HEK293 (cell line): Measurements from ENCODE around the gene BIRC7.

Experiments
- CTCF ChIP-seq: fragments of 450-650 bp; formaldehyde crosslinking; IDR thresholded peaks from 2 replicates; pipeline ENCODE4 v1.5.1; 2016; ENCODE audit warnings: missing biosample characterization, missing genetic modification characterization
- PRDM1 ChIP-seq: fragments of 450-650 bp; formaldehyde crosslinking; IDR thresholded peaks from 2 replicates; pipeline ENCODE4; 2016; ENCODE audit warnings: missing biosample characterization, missing genetic modification characterization
- REST ChIP-seq: fragments of 450-650 bp; formaldehyde crosslinking; IDR thresholded peaks from 2 replicates; pipeline ENCODE4 v1.5.1; 2016; ENCODE audit warnings: missing biosample characterization, missing genetic modification characterization
- TCF7L2 ChIP-seq: IDR thresholded peaks from 2 replicates; pipeline ENCODE4 v1.6.1; 2011; ENCODE audit warnings: low read depth, mild to moderate bottlenecking, inconsistent platforms, low read length, moderate library complexity, borderline replicate concordance
- YY1 ChIP-seq: fragments of 450-650 bp; formaldehyde crosslinking; IDR thresholded peaks from 2 replicates; pipeline ENCODE4 v1.5.1; 2018; ENCODE audit warnings: missing biosample characterization, missing genetic modification characterization
- ZBTB10 ChIP-seq: fragments of 450-650 bp; formaldehyde crosslinking; IDR thresholded peaks from 2 replicates; pipeline ENCODE4 v1.5.1; 2016; ENCODE audit warnings: missing biosample characterization, missing genetic modification characterization
- ZNF266 ChIP-seq: fragments of 450-650 bp; formaldehyde crosslinking; IDR thresholded peaks from 2 replicates; pipeline ENCODE4 v1.5.1; 2016; ENCODE audit warnings: missing biosample characterization, missing genetic modification characterization, low read depth
- ZNF391 ChIP-seq: fragments of 450-650 bp; formaldehyde crosslinking; IDR thresholded peaks from 2 replicates; pipeline ENCODE4 v1.5.1; 2016; ENCODE audit warnings: low read depth, missing biosample characterization, missing genetic modification characterization, borderline replicate concordance
- ZNF514 ChIP-seq: fragments of 450-650 bp; formaldehyde crosslinking; IDR thresholded peaks from 2 replicates; pipeline ENCODE4 v1.5.1; 2016; ENCODE audit warnings: missing biosample characterization, missing genetic modification characterization
- ZNF777 ChIP-seq: fragments of 450-650 bp; formaldehyde crosslinking; IDR thresholded peaks from 2 replicates; pipeline ENCODE4 v1.5.1; 2017; ENCODE audit warnings: missing biosample characterization, missing genetic modification characterization, borderline replicate concordance
- ZSCAN23 ChIP-seq: fragments of 450-650 bp; formaldehyde crosslinking; IDR thresholded peaks from 2 replicates; pipeline ENCODE4 v1.5.1; 2016; ENCODE audit warnings: missing biosample characterization, missing genetic modification characterization

- no peak for TF ChIP-seq CTCF (tag by site-specific recombination)
- no peak for TF ChIP-seq ZNF514 (tag by site-specific recombination)
- TF ChIP-seq YY1: no peak
- TF ChIP-seq ZBTB10 (tag by site-specific recombination): no peak
- no peak for TF ChIP-seq ZSCAN23 (tag by site-specific recombination)
- TF ChIP-seq REST: no peak
- TF ChIP-seq ZNF777 (tag by site-specific recombination): no peak
- TF ChIP-seq ZNF391 (tag by site-specific recombination): no peak
- TF ChIP-seq ZNF266: no peak
- TF ChIP-seq PRDM1 (tag by site-specific recombination): no peak
- TF ChIP-seq TCF7L2: no peak
Observed at GRCh38 chr20:63205896-63206295, 29.8 kb upstream of the BIRC7 start.
